Suppressor macrophage (primary cell): ENCODE data around the gene PAQR7.
A peak's percentile ranks its signal among the peaks of the same experiment; 100 is the strongest.

Source experiments
- DNase-seq, 4 experiments: peaks; one replicate each; pipeline ENCODE4 v3.0.0-alpha.2; 2020 to 2022
- total RNA-seq, 17 experiments: gene quantifications; one replicate each; lab custom pipeline; 2026; ENCODE audit warnings: mixed read lengths in 6 of 17, inconsistent platforms in 3 of 17; lab: John Stamatoyannopoulos, UW

Gene PAQR7
- 0.08 to 6.2 (median 2.9) reads per million in 17 experiments for total RNA-seq

DNA sequence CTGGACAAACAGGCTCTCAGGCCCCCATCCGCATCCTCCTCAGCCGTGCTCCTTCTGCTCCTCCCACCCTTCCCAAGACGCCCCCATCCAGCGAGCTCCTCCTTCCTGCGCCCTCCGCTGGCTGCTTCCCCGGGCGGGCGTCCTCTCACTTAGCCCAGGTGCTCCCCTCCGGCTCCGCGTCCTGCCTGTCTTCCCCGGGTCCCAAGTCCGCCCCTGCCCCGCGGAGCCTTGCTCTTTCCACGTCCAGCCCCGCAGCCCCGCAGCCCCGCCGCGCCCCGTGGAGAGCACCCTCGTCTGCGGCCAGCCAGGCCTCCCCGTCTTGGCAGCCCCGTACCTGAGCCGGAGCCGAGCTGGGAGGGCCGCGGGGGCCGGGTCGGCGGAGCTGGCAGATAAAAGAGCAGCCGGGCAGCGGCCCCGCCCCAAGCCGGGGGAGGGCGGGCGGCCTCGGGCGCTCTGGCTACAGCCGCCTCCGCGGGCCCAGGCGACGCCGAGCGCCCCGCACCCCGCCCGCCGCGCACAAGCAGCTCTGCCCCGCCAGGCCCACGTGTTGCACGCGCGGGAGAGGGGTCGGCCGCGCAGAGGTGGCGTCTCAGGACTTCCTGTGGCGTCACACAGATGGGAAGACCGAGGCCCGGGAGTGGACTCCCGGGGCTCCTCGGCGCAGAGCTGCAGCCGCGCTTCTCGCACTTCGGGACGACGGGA lies at the start of gene PAQR7:
TSS of gene PAQR7 (minus strand) at position 555 of the 702 bp plus-strand sequence. CDS start 11,869 bp downstream, outside the sequence.
- DNase-seq, result peak; percentile 64 to 87 (median 74)

- peak in 2 of 4 experiments; percentile 58 to 70 for DNase-seq
Observed at GRCh38 chr1:25924454-25924853, 48.9 kb upstream of the PAQR7 start.

DNA sequence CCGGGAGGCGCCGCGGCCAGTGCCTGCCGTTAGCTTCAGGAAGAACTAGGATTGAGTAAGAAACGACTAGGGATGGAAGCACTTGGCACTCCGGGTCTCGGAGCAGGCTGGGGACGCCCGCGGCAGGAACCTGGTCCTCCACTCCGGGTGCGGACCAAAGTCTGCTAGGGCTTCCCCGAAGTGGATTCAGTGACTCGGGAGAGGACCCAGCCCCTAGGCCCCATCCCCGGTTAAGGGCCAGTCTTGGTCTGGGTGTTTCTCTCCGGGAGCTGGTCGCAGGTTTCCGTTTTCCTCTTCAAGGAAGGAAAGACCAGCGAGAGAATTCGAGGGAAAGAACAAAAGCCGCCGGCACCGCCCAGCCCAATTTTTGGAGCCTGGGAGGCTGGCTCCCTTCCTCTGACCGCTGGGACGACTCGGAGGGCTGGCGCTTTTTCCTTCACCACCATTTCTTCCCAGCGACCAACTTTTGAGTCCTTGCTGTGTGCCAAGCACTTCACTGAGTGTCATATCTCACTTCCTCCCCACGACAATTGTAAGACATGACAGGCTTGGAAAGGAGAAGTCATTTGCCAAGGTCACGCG lies 47.6 kb upstream of the PAQR7 start:
- DNase-seq, result peak; percentile 56 to 84 (median 68)

GRCh38 chr1:25922056-25922970 lies 46.8 kb upstream of the PAQR7 start:
- peak in 2 of 4 experiments; percentile 34 to 49 for DNase-seq

DNA sequence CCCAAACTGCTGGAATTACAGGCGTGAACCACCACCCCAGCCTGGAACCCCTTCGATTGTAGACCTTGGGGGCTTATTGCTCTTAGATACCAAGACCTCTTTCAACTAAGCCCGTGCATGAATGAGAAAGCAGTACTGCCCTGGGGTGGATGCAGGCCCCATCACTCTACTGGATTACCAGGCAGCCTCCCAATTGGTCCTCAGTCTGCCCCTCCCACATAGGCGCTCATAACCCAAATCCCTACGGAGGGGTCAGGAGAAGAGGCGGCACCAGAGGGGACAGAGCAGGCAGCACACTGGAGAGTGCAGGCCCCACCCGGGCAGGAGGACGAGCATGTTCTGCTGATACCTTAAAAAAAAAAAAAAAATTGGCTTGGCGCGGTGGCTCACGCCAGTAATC lies 43.1 kb upstream of the PAQR7 start:
- no peak for DNase-seq

DNA sequence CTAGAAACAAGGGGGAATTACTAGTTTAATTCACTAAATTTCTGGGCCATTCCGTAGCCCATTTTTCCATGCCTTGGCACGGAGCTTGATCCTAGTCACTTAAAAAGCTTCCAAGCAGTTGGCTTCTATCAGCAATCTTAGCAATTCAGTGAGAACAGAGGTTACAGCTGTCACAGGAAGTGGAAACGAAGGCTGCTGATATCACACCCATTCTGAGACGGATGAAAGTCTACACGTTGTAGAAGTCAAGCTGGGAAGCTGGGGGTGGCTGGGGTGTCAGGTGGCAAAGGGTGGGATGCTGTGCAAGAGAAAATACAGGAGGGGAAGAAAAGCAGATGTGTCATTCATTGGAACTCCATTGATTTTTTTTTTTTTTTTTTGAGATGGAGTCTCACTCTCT lies 42.5 kb upstream of the PAQR7 start:
- DNase-seq, result peak in 2 of 4 experiments; percentile 31 to 34

DNA sequence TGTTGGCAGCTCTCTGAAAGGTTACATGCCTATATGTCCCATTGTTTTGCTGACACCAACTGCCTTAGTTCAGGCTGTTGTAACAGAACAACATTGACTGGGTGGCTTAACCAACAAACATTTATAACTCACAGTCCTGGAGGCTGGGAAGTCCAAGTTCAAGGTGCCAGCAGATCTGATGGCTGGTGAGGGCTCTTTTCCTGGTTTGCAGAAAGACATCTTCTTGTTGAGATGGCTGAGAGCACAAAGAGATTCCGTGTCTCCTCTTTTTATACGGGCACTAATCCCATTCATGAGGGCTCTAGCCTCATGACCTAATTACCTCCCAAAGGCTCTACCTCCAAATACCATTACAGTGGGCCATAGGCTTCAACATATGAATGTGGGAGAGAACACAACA lies 41.0 kb upstream of the PAQR7 start:
- DNase-seq, result no peak

DNA sequence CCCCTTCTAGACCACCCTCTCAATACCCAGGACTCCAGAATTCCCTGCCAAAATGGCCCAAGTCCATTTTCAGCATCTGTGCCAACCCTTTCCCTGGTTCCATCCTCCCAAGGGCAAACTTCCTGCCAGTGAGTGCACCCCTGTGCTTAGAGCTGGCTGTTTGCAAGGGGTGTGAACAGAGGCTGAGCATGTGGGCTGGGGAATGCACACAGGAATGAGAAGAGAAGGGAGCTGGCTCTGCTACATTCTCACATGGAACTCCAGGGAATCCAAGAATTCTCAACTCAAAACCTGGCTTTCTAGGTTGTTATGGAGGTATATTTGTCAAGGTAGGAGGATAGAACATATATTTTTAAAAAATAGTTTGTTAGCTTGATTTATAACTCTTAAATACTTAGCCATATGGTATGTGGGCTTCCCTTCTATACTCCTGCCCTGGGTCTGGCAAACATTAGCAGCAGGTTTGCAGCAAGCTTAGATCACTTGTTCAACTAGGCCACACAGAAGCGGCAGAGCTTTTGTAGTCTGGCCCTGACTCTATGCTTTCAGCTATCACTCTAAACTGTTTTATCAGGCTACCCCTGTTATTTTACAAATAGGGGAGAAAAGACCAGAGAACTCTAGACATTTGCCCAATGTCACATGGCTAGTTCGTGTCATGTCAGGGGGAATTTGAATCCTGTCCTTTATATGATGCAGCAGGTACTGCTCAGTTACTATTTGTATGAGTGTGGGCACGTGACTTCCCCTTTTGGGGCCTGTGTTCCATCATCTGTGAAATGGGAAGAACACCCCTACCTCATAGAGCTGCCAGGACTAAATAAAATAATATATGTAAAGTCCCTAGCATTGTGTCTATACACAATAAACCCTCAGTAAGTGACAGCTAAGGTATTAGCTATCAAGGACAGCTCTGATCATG lies 38.8 kb upstream of the PAQR7 start:
- DNase-seq, result peak in 3 of 4 experiments; percentile 23 to 25 (median 25)

DNA sequence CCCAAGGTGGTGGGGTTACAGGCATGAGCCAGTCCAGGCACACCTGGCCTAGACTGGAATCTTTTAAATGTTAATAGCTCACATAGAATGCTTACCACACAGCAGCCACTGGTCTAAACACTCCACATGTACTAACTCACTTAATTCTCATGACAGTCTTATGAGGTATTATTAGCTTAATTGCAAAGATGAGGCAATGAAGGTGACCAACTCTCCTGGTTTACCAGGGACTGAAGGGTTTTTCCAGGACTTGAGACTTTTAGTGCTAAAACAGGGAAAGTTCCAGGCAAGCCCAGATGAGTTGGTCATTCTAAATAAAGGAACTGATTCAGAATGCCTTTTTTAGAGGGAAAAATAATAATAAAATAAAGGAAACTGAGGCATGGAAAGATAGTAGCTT lies 37.7 kb upstream of the PAQR7 start:
- DNase-seq, result no peak

GRCh38 chr1:25912076-25912831 lies 36.7 kb upstream of the PAQR7 start:
- DNase-seq, result no peak

DNA sequence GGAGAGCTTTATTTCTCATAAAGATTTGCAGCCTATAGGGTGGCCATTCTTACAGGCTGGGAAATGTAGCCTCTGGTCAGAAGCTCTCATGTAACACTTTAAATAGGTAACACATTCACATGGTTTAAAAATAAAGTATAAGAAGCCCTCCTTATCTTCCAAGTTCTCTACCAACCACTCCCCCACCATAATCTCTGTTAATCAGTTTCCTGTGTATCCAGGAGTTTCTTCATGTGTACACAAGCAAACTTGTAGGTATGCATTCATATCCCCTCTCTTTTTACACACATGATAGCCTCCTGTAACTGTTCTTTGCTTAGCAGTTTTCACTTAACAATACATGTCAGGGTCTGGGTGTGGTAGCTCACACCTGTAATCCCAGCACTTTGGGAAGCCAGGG lies 35.7 kb upstream of the PAQR7 start:
- no peak for DNase-seq

- no peak for DNase-seq
Observed at GRCh38 chr1:25909040-25909439, 33.5 kb upstream of the PAQR7 start.

GRCh38 chr1:25908161-25908560 lies 32.7 kb upstream of the PAQR7 start:
- DNase-seq, result no peak

- no peak for DNase-seq
Observed at GRCh38 chr1:25907601-25908000, 32.1 kb upstream of the PAQR7 start.

DNA sequence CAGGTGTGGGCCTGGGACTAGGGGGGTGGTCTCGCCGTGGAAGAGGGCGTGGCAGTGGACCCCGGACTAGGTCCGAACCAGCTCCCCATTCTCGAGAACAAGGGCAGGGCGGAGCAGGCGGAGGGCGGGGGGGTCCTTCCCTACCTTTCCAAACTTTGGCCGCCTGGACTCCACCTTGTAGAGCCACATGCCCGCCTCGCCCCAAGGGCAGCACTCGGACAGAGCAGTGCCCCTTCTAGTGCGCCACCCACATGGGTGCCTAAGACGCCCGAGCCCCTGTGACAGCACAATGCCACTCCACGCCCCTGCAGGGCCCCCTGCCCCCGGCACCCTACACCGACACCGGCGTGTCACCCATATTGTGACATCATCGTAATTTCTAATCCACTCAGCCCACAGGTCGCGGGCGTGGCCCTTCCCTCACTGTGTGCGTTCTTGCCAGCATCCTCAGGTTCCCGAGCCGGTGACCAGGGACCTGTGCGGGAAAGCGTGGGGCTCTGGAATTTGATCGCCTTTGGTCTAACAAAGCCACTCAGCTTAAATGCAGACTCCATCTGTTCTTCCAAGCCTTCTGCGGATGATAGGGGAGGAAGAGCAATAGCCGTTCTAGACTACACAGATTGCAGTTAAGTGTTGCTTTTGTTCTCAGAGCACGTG lies 31.3 kb upstream of the PAQR7 start:
- DNase-seq, result peak in 1 of 4 experiments; percentile 8

DNA sequence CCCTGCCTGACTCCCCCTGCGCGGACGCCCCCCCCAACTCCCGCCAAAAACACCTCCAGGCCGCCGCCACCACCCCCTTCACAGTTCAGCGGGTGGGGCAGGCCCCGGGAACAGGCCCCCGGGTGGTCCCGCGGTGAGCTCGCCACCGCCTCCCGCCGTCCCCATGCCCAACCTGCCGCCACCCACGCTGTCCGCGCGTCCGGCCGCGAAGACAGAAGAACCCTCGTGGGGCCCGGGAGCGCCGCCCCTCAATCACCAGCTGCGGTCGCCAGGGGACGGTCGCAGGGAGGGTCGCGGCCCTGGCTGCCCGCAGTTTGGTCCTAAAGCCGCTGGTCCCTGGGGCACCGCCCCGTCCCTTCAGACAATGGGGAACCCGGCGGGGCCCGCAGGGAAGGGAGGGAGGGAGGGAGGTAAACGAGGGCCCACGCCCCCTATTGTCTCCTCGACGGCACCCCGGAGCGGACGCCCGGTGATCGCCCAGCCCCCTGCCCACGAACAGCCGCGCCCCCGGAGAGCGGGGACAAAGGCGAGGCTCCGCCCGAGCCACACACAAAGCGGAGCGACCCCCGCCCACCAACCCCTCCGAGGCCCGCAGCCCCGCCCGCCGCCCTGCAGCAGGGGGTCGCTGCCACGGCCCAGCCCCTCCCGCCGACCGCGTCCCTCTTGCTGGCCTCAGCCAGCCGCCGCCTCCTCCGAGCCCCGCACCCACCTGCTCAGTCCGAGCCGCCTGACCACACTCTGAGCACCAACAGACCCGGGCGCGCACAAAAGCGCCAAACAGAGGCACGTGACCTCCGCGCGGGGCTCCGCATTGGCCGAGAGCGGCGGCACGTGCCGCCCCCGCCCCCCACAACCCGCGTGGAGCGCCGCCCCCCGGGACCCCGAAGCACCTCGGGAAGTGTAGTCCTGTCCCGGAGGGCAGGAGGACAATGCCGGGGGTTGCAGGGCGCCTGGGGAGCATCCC lies 30.5 kb upstream of the PAQR7 start, which contains the start of gene STMN1:
TSS of gene STMN1 (minus strand) at position 740 of the 964 bp plus-strand sequence. CDS start 1,743 bp downstream, outside the sequence.
- DNase-seq, result peak; percentile 79 to 91 (median 85)

GRCh38 chr1:25904943-25905679 lies 29.6 kb upstream of the PAQR7 start:
- peak; percentile 90 to 96 (median 93) for DNase-seq

GRCh38 chr1:25903986-25904385 lies 28.5 kb upstream of the PAQR7 start:
- no peak for DNase-seq
